Ovary (tissue), 9 donors: Measurements from ENCODE around the gene MAP2K5. TPM values are rescaled to one million over a fixed set of nuclear protein-coding genes. Genes with fewer than 3 reads are reported as not detected.

Experiments used
- DNase-seq, 5 donors: peaks; one replicate each; pipeline ENCODE4 v3.0.0-alpha.2; 2019 to 2020
- H3K27ac ChIP-seq, 2 donors: fragments of 200-600 bp; one replicate each; pipeline versions ENCODE4 v1.5.1 to v1.8.0; 2019 to 2022
- H3K27me3 ChIP-seq: fragments of 200-600 bp; one replicate; pipeline ENCODE4 v1.8.0; 2022
- H3K36me3 ChIP-seq: fragments of 200-600 bp; sonication (generic); one replicate; pipeline ENCODE4 v1.5.1; 2019
- H3K4me1 ChIP-seq: one replicate; pipeline ENCODE4 v1.8.1; 2013; ENCODE audit warnings: mild to moderate bottlenecking, moderate library complexity; ENCODE audit not compliant: insufficient read depth
- H3K4me3 ChIP-seq: fragments of 200-600 bp; sonication (generic); one replicate; pipeline ENCODE4 v1.5.1; 2017
- H3K9me3 ChIP-seq, 2 donors: fragments of 200-600 bp in 1 of 2; sonication (generic) in 1 of 2; one replicate each; pipeline versions ENCODE4 v1.5.1 to v1.8.1; 2013 to 2019; ENCODE audit warnings: mild to moderate bottlenecking in 1 of 2, moderate library complexity in 1 of 2
- EP300 ChIP-seq: sonication (generic); formaldehyde crosslinking; IDR thresholded peaks from one replicate; pipeline ENCODE4 v1.6.1; 2017; ENCODE audit warnings: antibody characterized with exemption
- POLR2A ChIP-seq: fragments of 450-650 bp; IDR thresholded peaks from one replicate; pipeline ENCODE4 v1.6.1; 2017; ENCODE audit warnings: antibody characterized with exemption, mild to moderate bottlenecking, moderate library complexity
- WGBS, 3 donors: extraction: QIAGEN DNeasy Blood & Tissue Kit in 1 of 3; methylation state at CpG; one replicate each; pipeline versions ENCODE4 v1.1.5 to v1.1.7; 2013 to 2017; 5-methylcytosine and 5-hydroxymethylcytosine counted together
- intact Hi-C, 4 donors: fragments of 100-400 bp; cut with DNase I; formaldehyde crosslinking; loops; one replicate each; pipeline versions ENCODE4 v1.11.0 to v1.15.1; 2022 to 2023
- polyA plus RNA-seq, 2 donors: library from polyadenylated mRNA; stranded (reverse); fragments of 200-250 nt in 1 of 2; fragments of 350-450 nt in 1 of 2; fragmentation: Illumina TruSeq in 1 of 2; extraction: RNeasy Lipid Tissue Mini Kit (QIAGEN cat#74804) in 1 of 2; gene quantifications; one replicate each; pipeline ENCODE4 v1.2.3, GENCODE V29; 2013 to 2014
- total RNA-seq, 7 donors: library from RNA; depleted of rRNA in 2 of 7; stranded (reverse); fragments of >200 nt in 2 of 7; fragmentation: NEBNext Ultra II Directional in 3 of 7; extraction: Animal tissue kit (Norgen Biotek cat#: 25700) in 3 of 7; gene quantifications; one replicate each; pipeline versions ENCODE4 v1.1.0 to v1.2.4, GENCODE V29; 2016 to 2023
- TF ChIP-seq, protein P1 (sequence below), 3 donors: fragments of 450-650 bp in 2 of 3; fragments of 200-600 bp in 1 of 3; IDR thresholded peaks; one replicate each; pipeline versions ENCODE4 v1.5.1 to v1.8.0; 2016 to 2022; ENCODE audit warnings: antibody characterized with exemption in 3 of 3, mild to moderate bottlenecking in 1 of 3
- donor health status: DM: no; HTN: no; CAD: no; lungs with moderate emphysema.
- donor health status: DM: no; HTN: no; CAD: no.
- donor health status: Bipolar disorder and iron deficiency.
- donor health status: DM: yes; HTN: yes; CAD: no.
- donor health status: DM: no; HTN: no; CAD: no.
- donor health status: DM: yes; HTN: yes; CAD: no.

The MAP2K5 gene
- total and polyA plus RNA-seq, 9 donors: 4.0 to 39.8 (median 23.2) TPM

DNA sequence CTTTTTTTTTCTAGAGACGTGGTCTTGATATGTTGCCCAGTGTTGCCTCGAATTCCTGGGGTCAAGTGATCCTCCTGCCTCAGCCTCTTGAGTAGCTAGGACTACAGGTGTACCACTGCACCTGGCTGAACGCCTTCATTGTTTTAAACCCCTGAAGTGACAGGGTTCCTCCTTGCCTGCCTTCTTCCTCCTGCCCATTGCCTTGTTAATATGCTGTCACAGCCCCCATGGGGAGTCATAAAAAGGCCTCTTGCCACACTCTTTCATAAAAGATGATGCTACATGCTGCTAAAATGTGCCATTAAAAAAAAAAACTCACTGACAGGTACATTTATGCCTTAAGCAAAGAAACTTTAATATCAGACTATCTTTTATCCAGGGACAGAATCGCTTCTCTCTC lies 166.0 kb downstream of the MAP2K5 start:
- no peak for TF ChIP-seq POLR2A
- no peak for TF ChIP-seq EP300
- TF ChIP-seq, protein P1, sequence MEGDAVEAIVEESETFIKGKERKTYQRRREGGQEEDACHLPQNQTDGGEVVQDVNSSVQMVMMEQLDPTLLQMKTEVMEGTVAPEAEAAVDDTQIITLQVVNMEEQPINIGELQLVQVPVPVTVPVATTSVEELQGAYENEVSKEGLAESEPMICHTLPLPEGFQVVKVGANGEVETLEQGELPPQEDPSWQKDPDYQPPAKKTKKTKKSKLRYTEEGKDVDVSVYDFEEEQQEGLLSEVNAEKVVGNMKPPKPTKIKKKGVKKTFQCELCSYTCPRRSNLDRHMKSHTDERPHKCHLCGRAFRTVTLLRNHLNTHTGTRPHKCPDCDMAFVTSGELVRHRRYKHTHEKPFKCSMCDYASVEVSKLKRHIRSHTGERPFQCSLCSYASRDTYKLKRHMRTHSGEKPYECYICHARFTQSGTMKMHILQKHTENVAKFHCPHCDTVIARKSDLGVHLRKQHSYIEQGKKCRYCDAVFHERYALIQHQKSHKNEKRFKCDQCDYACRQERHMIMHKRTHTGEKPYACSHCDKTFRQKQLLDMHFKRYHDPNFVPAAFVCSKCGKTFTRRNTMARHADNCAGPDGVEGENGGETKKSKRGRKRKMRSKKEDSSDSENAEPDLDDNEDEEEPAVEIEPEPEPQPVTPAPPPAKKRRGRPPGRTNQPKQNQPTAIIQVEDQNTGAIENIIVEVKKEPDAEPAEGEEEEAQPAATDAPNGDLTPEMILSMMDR (IDR thresholded peaks at IDR 0.05): no peak
- WGBS, 3 donors: 80 to 87% (median 87%) methylated on average over 4 of the region's 4 CpGs
- no peaks in the 10 kb centered on the region for H3K4me1 ChIP-seq
- intact Hi-C loops: no loop called here
- H3K27ac ChIP-seq: no peak overlapping the region
- DNase-seq: no peak
- no peak overlapping the region for H3K4me3 ChIP-seq
- H3K27me3 ChIP-seq: no peaks in the 10 kb centered on the region
- H3K9me3 ChIP-seq: no peaks in the 10 kb centered on the region
- H3K36me3 ChIP-seq: no peaks in the 10 kb centered on the region

DNA sequence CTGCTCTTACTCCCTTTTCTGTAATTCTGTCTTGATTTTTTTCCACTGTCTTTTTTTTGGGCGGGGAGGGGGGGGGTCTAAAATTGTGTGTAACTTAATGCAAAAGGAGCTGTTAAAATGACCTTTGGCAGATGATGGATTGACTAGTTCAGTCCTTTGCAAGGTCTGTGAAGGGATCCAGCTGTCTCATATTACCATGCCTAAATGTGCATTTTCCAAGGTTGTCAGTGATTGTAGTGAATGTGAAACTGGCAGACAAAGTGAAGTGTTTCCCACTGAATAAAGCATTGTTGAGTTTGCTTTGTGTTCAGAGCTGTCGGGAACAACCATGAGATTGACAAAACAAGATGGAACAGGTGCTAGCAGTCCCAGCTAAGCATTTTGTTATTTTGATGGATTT lies 172.7 kb downstream of the MAP2K5 start:
- DNase-seq: no peak
- intact Hi-C loops: no loop called here
- no peaks in the 10 kb centered on the region for H3K36me3 ChIP-seq
- 61 to 82% (median 74%) methylated on average over 2 of the region's 2 CpGs for WGBS, 3 donors
- no peaks in the 10 kb centered on the region for H3K4me1 ChIP-seq
- no peak for TF ChIP-seq EP300
- TF ChIP-seq, protein P1 (IDR thresholded peaks at IDR 0.05): no peak
- TF ChIP-seq POLR2A: no peak
- H3K4me3 ChIP-seq: no peak overlapping the region
- no peak overlapping the region for H3K27ac ChIP-seq
- H3K9me3 ChIP-seq: no peaks in the 10 kb centered on the region
- no peaks in the 10 kb centered on the region for H3K27me3 ChIP-seq

- Histone ChIP-seq H3K27ac (no peak overlapping the region), H3K4me1 (no peaks in the 10 kb centered on the region), H3K36me3 (no peaks in the 10 kb centered on the region), H3K4me3 (no peak overlapping the region), H3K9me3 (no peaks in the 10 kb centered on the region), H3K27me3 (no peaks in the 10 kb centered on the region)
- TF ChIP-seq EP300 (no peak), POLR2A (no peak)
- TF ChIP-seq, protein P1 (IDR thresholded peaks at IDR 0.05): no peak
- 88 to 96% (median 92%) methylated on average over 4 of the region's 4 CpGs for WGBS, 3 donors
- intact Hi-C loops: no loop called here
- DNase-seq: no peak
Observed at GRCh38 chr15:67716171-67716570, 173.7 kb downstream of the MAP2K5 start.

DNA sequence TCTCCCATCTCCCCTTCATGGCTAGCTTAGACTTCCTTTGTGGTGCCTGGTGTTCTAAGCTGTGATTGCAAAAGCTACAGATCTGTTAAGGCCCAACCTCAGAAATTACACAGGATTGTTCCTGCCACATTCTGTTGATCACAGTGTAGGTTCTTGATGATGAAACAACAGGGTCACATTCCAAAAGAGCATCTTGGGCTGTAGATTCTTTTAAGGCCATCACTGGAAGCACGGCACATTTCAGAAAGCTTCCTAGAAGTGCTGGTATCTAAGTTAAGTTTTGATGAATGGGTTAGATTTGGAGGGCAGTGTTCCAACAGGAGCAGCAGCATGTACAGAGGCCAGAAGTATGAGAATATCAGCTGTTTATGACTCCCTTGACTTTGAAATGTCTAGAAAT lies 175.3 kb downstream of the MAP2K5 start:
- Histone ChIP-seq H3K36me3 (no peaks in the 10 kb centered on the region), H3K4me3 (no peak overlapping the region), H3K27ac (no peak overlapping the region), H3K27me3 (no peaks in the 10 kb centered on the region), H3K9me3 (no peaks in the 10 kb centered on the region), H3K4me1 (no peaks in the 10 kb centered on the region)
- TF ChIP-seq EP300 (no peak), POLR2A (no peak)
- TF ChIP-seq, protein P1 (IDR thresholded peaks at IDR 0.05): no peak
- intact Hi-C loops: no loop called here
- WGBS, 3 donors: 96 to 100% (median 100%) methylated on average over 1 of the region's 1 CpG
- DNase-seq: no peak
